Measurements from ENCODE around the gene ZNF609.

The ZNF609 gene, protein sequence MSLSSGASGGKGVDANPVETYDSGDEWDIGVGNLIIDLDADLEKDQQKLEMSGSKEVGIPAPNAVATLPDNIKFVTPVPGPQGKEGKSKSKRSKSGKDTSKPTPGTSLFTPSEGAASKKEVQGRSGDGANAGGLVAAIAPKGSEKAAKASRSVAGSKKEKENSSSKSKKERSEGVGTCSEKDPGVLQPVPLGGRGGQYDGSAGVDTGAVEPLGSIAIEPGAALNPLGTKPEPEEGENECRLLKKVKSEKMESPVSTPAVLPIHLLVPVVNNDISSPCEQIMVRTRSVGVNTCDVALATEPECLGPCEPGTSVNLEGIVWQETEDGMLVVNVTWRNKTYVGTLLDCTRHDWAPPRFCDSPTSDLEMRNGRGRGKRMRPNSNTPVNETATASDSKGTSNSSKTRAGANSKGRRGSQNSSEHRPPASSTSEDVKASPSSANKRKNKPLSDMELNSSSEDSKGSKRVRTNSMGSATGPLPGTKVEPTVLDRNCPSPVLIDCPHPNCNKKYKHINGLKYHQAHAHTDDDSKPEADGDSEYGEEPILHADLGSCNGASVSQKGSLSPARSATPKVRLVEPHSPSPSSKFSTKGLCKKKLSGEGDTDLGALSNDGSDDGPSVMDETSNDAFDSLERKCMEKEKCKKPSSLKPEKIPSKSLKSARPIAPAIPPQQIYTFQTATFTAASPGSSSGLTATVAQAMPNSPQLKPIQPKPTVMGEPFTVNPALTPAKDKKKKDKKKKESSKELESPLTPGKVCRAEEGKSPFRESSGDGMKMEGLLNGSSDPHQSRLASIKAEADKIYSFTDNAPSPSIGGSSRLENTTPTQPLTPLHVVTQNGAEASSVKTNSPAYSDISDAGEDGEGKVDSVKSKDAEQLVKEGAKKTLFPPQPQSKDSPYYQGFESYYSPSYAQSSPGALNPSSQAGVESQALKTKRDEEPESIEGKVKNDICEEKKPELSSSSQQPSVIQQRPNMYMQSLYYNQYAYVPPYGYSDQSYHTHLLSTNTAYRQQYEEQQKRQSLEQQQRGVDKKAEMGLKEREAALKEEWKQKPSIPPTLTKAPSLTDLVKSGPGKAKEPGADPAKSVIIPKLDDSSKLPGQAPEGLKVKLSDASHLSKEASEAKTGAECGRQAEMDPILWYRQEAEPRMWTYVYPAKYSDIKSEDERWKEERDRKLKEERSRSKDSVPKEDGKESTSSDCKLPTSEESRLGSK (N-terminal part only)

GRCh38 chr15:64460206-64460723, at the start of gene ZNF609:
Gene ZNF609, plus strand, starts transcription at chr15:64460578. Its CDS starts 38,842 bp downstream, at chr15:64499420.
- DNase-seq (ENCODE audit: low read depth) = peak; percentile 82

DNA sequence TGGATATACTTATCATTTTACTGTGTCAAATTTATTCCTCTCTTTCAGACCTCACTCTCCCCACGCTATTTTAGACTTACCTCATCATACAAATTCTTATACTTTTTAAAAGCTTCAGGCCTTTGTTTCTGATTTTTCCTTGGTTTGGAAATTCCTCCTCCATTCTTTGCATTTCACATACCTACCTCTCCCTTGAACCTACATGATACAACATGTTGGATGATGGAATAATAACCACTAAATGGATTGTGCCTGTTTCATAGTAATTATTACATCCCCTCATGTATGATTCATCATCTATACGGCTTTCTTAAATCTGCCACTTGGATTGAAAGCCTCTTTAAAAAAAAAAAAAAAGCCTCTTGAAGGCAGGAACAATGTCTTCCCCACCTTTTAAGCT, 48.2 kb upstream of the ZNF609 start:
- no peak for DNase-seq (ENCODE audit: low read depth)

DNA sequence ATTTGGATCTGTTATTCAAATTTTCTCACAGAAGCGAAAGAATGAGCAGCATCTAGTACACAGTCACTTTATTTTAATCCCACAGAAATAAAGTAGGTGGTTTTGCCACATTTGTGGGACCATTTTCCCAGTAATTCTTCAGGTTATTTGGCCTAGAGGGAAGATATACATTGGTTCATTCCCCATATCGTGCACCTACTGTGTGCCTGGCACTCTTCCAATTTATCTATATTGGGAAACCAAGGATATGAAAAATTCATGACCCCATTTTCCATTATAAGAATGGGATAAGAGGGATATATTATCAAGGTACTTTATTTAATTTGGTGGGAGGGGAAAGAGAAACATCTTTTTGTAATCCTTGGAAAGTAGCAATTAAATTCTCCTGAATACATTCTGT, 37.7 kb upstream of the ZNF609 start:
- no peak for DNase-seq (ENCODE audit: low read depth)

- no peak for DNase-seq (ENCODE audit: low read depth)
Observed at GRCh38 chr15:64423970-64424369, 36.4 kb upstream of the ZNF609 start.

DNA sequence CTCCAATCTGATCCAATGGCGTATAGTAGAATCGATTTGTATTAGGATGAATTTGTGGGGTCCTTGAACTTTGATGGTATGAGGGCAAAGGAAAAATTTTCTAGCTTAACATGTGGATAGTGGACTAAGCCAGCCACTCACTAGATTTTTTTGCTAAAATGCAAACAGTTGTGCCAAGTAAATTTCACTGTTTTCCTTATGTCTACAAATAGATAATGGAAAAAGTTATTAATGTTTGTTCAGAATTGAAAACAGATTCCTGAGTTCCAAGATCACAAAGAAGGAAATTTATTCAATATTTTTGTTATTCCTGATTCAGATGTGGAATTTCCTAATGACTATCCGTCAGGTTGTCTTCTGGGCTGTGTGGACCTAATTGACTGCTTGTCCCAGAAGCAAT, 35.2 kb upstream of the ZNF609 start:
- no peak for DNase-seq (ENCODE audit: low read depth)

DNA sequence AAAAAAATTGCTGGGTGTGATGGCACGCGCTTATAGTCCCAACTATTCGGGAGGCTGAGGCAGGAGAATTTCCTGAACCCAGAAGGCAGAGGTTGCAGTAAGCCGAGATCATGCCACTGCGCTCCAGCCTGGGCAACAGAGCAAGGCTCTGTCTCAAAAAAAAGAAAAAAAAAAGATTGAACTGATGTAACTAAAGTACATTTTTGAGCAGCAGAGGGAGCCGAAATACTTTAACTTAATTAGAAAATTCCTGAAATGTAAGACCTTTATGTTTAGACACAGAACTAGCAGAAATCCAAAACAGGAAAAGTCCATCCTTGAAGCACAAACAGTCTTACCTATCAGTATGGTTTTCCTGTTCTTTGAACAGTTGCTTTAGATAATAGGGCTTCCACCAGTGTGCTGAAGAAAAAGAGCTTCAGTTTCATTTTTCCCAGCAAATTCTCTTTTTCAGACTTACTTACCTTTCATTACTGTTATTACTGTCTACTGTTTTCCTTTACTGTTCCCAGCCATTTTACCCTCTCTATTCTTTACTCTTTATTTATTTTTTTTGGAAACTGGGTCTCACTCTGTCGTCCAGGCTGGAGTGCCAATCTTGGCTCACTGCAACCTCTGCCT, 33.4 kb upstream of the ZNF609 start:
- DNase-seq (ENCODE audit: low read depth) = no peak

DNA sequence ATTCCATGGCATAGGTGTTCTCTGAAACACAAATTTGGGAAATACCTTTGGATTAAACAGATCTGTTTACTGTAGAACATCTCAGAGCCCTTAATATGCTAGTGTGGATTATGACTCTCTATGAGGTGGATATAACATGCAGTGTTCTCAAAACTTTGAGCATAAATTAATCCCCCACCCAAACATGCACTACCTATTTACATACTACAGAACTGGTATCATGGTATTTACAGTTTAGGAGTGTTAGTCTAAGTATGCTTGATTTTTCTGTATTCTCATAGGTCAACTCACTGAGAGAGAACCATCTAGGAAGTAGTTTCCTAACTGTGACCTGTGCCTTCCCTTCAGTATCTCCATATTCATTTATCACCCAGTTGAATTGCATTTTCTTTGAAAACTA, 30.9 kb upstream of the ZNF609 start:
- no peak for DNase-seq (ENCODE audit: low read depth)

GRCh38 chr15:64430000-64430735, 30.2 kb upstream of the ZNF609 start:
- no peak for DNase-seq (ENCODE audit: low read depth)

DNA sequence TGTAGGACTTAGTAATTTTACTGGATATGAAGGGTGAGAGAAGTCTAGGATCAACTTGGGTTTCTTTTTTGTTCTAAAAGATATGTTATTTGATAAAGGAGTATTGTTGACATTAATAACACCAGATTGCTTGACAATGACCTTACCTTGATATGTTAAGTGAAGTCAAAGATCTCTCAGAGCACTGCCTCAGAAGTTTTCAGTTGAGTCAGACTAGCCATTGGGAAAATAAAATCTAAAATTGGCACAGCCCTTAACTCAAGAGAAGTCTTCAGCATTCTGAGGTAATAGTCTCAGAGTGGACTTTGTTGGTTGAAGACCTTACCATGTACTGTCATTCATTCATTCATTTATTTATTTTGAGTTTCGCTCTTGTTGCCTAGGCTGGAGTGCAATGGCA, 22.4 kb upstream of the ZNF609 start:
- DNase-seq (ENCODE audit: low read depth) = no peak

GRCh38 chr15:64438653-64439447, 21.5 kb upstream of the ZNF609 start:
- no peak for DNase-seq (ENCODE audit: low read depth)

GRCh38 chr15:64441852-64442251, 18.5 kb upstream of the ZNF609 start:
- DNase-seq (ENCODE audit: low read depth) = no peak

DNA sequence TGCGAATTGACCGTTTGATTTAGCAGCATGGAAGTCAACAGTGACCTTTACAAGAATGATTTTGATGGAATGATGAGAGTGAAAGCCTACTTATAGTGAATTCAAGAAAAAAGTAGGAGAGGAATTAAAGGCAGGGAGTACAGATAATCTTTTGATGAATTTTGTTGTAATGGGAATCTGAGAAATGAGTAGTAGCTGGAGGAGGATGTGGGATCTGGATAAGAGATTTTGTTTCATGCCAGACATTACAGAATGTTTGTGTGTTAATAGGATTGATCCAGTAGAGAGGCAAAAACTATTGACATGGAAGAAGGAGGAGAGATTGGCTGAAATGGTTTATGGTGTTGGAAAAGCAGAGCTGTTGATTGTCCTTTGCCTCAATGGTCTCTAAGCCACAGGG, 17.4 kb upstream of the ZNF609 start:
- DNase-seq (ENCODE audit: low read depth) = no peak

DNA sequence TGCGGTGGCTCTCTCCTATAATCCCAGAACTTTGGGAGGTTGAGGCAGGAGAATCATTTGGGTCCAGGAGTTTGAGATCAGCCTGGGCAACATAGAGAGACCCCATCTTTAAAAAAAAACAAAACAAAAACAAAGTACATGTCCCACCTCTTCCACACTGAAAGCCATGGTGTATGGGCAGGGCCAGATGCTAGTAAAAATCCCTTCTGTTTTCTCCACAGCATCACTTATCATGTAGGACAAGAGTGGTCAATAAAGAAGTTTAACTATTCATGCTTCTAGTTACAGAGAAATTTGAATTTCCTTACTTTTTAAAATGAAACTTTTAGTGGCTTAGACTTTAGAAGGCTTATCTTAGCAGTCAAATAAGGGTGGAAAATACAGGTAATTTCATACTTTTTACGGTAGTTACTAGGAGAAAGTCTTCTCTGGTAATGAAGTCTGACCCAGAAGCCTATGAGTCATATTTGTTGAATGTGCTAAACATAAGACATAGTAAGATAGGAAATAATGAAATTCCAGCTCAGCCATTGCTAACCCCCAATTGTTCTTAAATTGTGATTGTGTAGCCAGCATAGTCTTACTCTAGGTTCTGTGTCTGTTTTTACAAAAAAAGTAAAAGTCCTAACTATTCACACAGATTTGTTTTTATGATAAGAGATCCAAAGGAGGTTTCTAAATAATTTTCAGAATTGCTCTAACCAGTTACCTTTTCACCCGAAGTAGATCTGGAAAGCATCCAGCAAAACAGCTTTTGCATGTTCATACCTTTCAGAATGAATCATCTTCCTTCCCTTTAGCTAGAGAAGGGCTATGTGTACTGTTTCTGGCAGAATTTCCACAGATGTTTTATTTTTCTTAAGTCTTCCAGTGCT, 16.4 kb upstream of the ZNF609 start:
- DNase-seq (ENCODE audit: low read depth) = no peak

GRCh38 chr15:64444836-64445235, 15.5 kb upstream of the ZNF609 start:
- DNase-seq (ENCODE audit: low read depth) = no peak

GRCh38 chr15:64447536-64448315, 12.7 kb upstream of the ZNF609 start:
- no peak for DNase-seq (ENCODE audit: low read depth)

GRCh38 chr15:64452988-64453688, 7.2 kb upstream of the ZNF609 start:
- DNase-seq (ENCODE audit: low read depth) = no peak

- DNase-seq (ENCODE audit: low read depth) = no peak
Observed at GRCh38 chr15:64453689-64454037, 6.7 kb upstream of the ZNF609 start.

DNA sequence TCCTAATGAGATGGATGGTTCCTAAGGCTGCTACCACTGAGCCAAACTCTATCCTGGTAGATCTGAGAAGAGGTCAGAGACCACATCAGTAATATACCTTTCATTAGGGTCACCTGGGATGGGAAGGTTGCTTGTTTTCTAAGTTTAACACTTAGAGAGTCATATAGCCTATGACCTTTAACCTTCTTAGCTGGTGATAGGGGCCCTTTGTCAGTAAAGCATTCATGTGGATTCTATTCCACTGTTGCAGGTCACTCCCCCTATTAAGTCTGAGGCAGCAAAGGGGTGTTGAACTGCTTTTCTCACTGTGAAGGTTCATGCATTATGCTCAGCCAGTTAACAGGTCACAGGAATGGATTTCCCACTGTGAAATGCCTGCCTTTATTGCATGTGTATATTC, 6.1 kb upstream of the ZNF609 start:
- DNase-seq (ENCODE audit: low read depth) = no peak
